HepG2 (cell line): ENCODE data around the gene LDB2.

Experiments
- ETS1 ChIP-seq: sonication (generic); formaldehyde crosslinking; IDR thresholded peaks from 2 replicates; pipeline ENCODE4 v1.4.0; 2020; ENCODE audit warnings: missing genetic modification reagents
- IRF9 ChIP-seq: sonication (generic); formaldehyde crosslinking; IDR thresholded peaks from 2 replicates; pipeline ENCODE4 v1.8.0; 2022; ENCODE audit warnings: missing genetic modification reagents, mild to moderate bottlenecking, borderline replicate concordance
- POLR2A ChIP-seq, 2 experiments: IDR thresholded peaks; 2 replicates each; pipeline ENCODE4 v1.6.1; 2011; ENCODE audit warnings: low read depth in 2 of 2, low read length in 2 of 2, mild to moderate bottlenecking in 1 of 2, moderate library complexity in 1 of 2; ENCODE audit not compliant: insufficient read depth in 1 of 2
- ZBTB7B ChIP-seq: sonication (generic); formaldehyde crosslinking; IDR thresholded peaks from 2 replicates; pipeline ENCODE4 v1.4.0; 2020; ENCODE audit warnings: missing genetic modification reagents
- ZFP37 ChIP-seq: sonication (generic); formaldehyde crosslinking; IDR thresholded peaks from 2 replicates; pipeline ENCODE4 v1.4.0; 2020; ENCODE audit warnings: missing genetic modification reagents, borderline replicate concordance
- ZNF232 ChIP-seq: sonication (generic); formaldehyde crosslinking; IDR thresholded peaks from 2 replicates; pipeline ENCODE4 v1.4.0; 2020; ENCODE audit warnings: missing genetic modification reagents, borderline replicate concordance
- ZNF263 ChIP-seq: sonication (generic); formaldehyde crosslinking; IDR thresholded peaks from 2 replicates; pipeline ENCODE4 v1.4.0; 2020; ENCODE audit warnings: missing genetic modification reagents
- ZNF264 ChIP-seq: sonication (generic); formaldehyde crosslinking; IDR thresholded peaks from 2 replicates; pipeline ENCODE4 v1.4.0; 2020; ENCODE audit warnings: missing genetic modification reagents
- ZNF557 ChIP-seq: sonication (generic); formaldehyde crosslinking; IDR thresholded peaks from 2 replicates; pipeline ENCODE4 v1.4.0; 2020; ENCODE audit warnings: missing genetic modification reagents
- ZNF790 ChIP-seq: sonication (generic); formaldehyde crosslinking; IDR thresholded peaks from 2 replicates; pipeline ENCODE4 v1.8.0; 2022; ENCODE audit warnings: missing genetic modification reagents, mild to moderate bottlenecking, borderline replicate concordance

- no peak for TF ChIP-seq ZNF264 (CRISPR knock-in tag)
- no peak for TF ChIP-seq ZNF557
- no peak for TF ChIP-seq ZNF232 (CRISPR knock-in tag)
- no peak for TF ChIP-seq ETS1 (CRISPR knock-in tag)
- TF ChIP-seq POLR2A (IDR thresholded peaks at IDR 0.05; ENCODE audit: insufficient read depth in 1 of 2, low read depth in 2 of 2, low read length in 2 of 2): no peak
- no peak for TF ChIP-seq ZFP37
- no peak for TF ChIP-seq ZNF790
- no peak for TF ChIP-seq ZNF263
- TF ChIP-seq ZBTB7B (CRISPR knock-in tag): no peak
- no peak for TF ChIP-seq IRF9 (CRISPR knock-in tag)
These were observed 393.2 kb downstream of the LDB2 start for GRCh38 chr4:16505267-16505666.
